Smooth muscle cell (in vitro differentiated cells): ENCODE results near the gene BRPF3. TPM values are rescaled to one million over a fixed set of nuclear protein-coding genes. Genes with fewer than 3 reads are reported as not detected.
A peak's percentile ranks its signal among the peaks of the same experiment; 100 is the strongest.

ENCODE experiments used
- DNase-seq: peaks from one replicate; lab custom pipeline; 2025; ENCODE audit not compliant: unreplicated experiment; lab: John Stamatoyannopoulos, UW
- H2AFZ ChIP-seq: fragments of 200-600 bp; sonication (generic); 2 replicates; pipeline ENCODE4 v1.6.0; 2016; ENCODE audit warnings: antibody characterized with exemption, low read depth, mild to moderate bottlenecking
- H3F3A ChIP-seq: fragments of 200-600 bp; sonication (generic); 2 replicates; pipeline ENCODE4 v1.6.0; 2017; ENCODE audit warnings: antibody characterized with exemption, low read depth
- H3K27ac ChIP-seq: fragments of 200-600 bp; sonication (generic); 2 replicates; pipeline ENCODE4 v1.5.1; 2016; ENCODE audit warnings: low read depth, mild to moderate bottlenecking
- H3K27me3 ChIP-seq: fragments of 200-600 bp; sonication (generic); 2 replicates; pipeline ENCODE4 v1.6.1; 2016; ENCODE audit warnings: low read depth, mild to moderate bottlenecking
- H3K36me3 ChIP-seq: fragments of 200-600 bp; sonication (generic); 2 replicates; pipeline ENCODE4 v1.5.1; 2016; ENCODE audit warnings: low read depth
- H3K4me1 ChIP-seq: fragments of 200-600 bp; sonication (generic); 2 replicates; pipeline ENCODE4 v1.5.1; 2016; ENCODE audit warnings: low read depth
- H3K4me2 ChIP-seq: fragments of 200-600 bp; sonication (generic); 2 replicates; pipeline ENCODE4 v1.6.0; 2016; ENCODE audit warnings: mild to moderate bottlenecking
- H3K4me3 ChIP-seq: fragments of 200-600 bp; sonication (generic); 2 replicates; pipeline ENCODE4 v1.5.1; 2016; ENCODE audit warnings: mild to moderate bottlenecking
- H3K79me2 ChIP-seq: fragments of 200-600 bp; sonication (generic); 2 replicates; pipeline ENCODE4 v1.6.0; 2016; ENCODE audit warnings: low read depth, mild to moderate bottlenecking
- H3K9ac ChIP-seq: fragments of 200-600 bp; sonication (generic); 2 replicates; pipeline ENCODE4 v1.6.0; 2016; ENCODE audit warnings: low read depth
- H3K9me3 ChIP-seq: fragments of 200-600 bp; sonication (generic); replicated peaks from 2 replicates; pipeline ENCODE4 v1.5.1; 2016; ENCODE audit warnings: low read depth
- H4K20me1 ChIP-seq: fragments of 200-600 bp; sonication (generic); 2 replicates; pipeline ENCODE4 v1.6.0; 2016; ENCODE audit warnings: low read depth
- CTCF ChIP-seq: fragments of 200-600 bp; sonication (generic); IDR thresholded peaks from 2 replicates; pipeline ENCODE4 v1.5.1; 2017; ENCODE audit warnings: borderline replicate concordance, mild to moderate bottlenecking, antibody characterized with exemption; ENCODE audit not compliant: insufficient read depth, poor library complexity, severe bottlenecking
- WGBS: methylation state at CpG from one replicate; pipeline ENCODE4 v1.1.7; 2016; ENCODE audit warnings: low lambda C conversion rate; 5-methylcytosine and 5-hydroxymethylcytosine counted together
- polyA plus RNA-seq: library from polyadenylated mRNA; unstranded; fragments of >200 nt; fragmentation: Nextera tagmentation; extraction: Ambion mirVana; gene quantifications from 2 replicates; pipeline ENCODE4 v1.2.1, GENCODE V29; 2016
- total RNA-seq: library from RNA; depleted of rRNA; stranded (reverse); fragments of >200 nt; gene quantifications from 2 replicates; pipeline ENCODE4 v1.2.3, GENCODE V29; 2014

Gene BRPF3
- total and polyA plus RNA-seq, 2 experiments from 2014 or later: 8.9 to 20.0 TPM

GRCh38 chr6:36196880-36197548, 470 bp downstream of the BRPF3 start:
- peaks cover 33% of the 10 kb centered on the region for H4K20me1 ChIP-seq
- no peaks in the 10 kb centered on the region for H3K36me3 ChIP-seq
- peak overlapping the region; percentile 97 for H3K9ac ChIP-seq
- peak overlapping the region; percentile 87 for H3K27ac ChIP-seq
- H3K79me2 ChIP-seq: peaks cover 48% of the 10 kb centered on the region
- peak overlapping the region; percentile 86 for H3K4me3 ChIP-seq
- H3F3A ChIP-seq: no peaks in the 10 kb centered on the region
- WGBS: under 1% methylated on average over 32 of the region's 58 CpGs
- no peaks in the 10 kb centered on the region for H3K9me3 ChIP-seq
- H3K4me2 ChIP-seq: peak overlapping the region; percentile 98
- H3K27me3 ChIP-seq: no peaks in the 10 kb centered on the region
- H2AFZ ChIP-seq: no peak overlapping the region
- peaks cover 5% of the 10 kb centered on the region for H3K4me1 ChIP-seq
- DNase-seq: peak; percentile 97
- TF ChIP-seq CTCF: no peak

- DNase-seq: no peak
- H3K9me3 ChIP-seq: no peaks in the 10 kb centered on the region
- no peaks in the 10 kb centered on the region for H3F3A ChIP-seq
- H3K27me3 ChIP-seq: no peaks in the 10 kb centered on the region
- WGBS: 75% methylated on average over 16 of the region's 17 CpGs
- no peaks in the 10 kb centered on the region for H3K36me3 ChIP-seq
- no peak overlapping the region for H2AFZ ChIP-seq
- peaks cover 5% of the 10 kb centered on the region for H3K4me1 ChIP-seq
- H3K4me3 ChIP-seq: peak overlapping the region; percentile 86
- H3K9ac ChIP-seq: peak overlapping the region; percentile 66
- H3K79me2 ChIP-seq: peaks cover 56% of the 10 kb centered on the region
- H4K20me1 ChIP-seq: peaks cover 41% of the 10 kb centered on the region
- no peak overlapping the region for H3K27ac ChIP-seq
- peak overlapping the region; percentile 86 for H3K4me2 ChIP-seq
- no peak for TF ChIP-seq CTCF
Observed at GRCh38 chr6:36197739-36198221, 1.2 kb downstream of the BRPF3 start.

- peaks cover 4% of the 10 kb centered on the region for H3K36me3 ChIP-seq
Observed at GRCh38 chr6:36198986-36199385, 2.4 kb downstream of the BRPF3 start.

More at GRCh38 chr6:36198986-36199385, 2.4 kb downstream of the BRPF3 start:
- 98% methylated on average over 9 of the region's 9 CpGs for WGBS
- H3K4me1 ChIP-seq: peaks cover 5% of the 10 kb centered on the region
- no peak overlapping the region for H3K27ac ChIP-seq
- no peaks in the 10 kb centered on the region for H3K9me3 ChIP-seq
- H3K27me3 ChIP-seq: no peaks in the 10 kb centered on the region
- no peak for DNase-seq
- no peak for TF ChIP-seq CTCF
- H4K20me1 ChIP-seq: peaks cover 53% of the 10 kb centered on the region
- H3F3A ChIP-seq: no peaks in the 10 kb centered on the region
- no peak overlapping the region for H3K4me3 ChIP-seq
- H3K9ac ChIP-seq: no peak overlapping the region
- H2AFZ ChIP-seq: no peak overlapping the region
- no peak overlapping the region for H3K4me2 ChIP-seq
- H3K79me2 ChIP-seq: peaks cover 66% of the 10 kb centered on the region
